Measurements from ENCODE around the gene JAKMIP1.
A peak's percentile ranks its signal among the peaks of the same experiment; 100 is the strongest.

Gene JAKMIP1

DNA sequence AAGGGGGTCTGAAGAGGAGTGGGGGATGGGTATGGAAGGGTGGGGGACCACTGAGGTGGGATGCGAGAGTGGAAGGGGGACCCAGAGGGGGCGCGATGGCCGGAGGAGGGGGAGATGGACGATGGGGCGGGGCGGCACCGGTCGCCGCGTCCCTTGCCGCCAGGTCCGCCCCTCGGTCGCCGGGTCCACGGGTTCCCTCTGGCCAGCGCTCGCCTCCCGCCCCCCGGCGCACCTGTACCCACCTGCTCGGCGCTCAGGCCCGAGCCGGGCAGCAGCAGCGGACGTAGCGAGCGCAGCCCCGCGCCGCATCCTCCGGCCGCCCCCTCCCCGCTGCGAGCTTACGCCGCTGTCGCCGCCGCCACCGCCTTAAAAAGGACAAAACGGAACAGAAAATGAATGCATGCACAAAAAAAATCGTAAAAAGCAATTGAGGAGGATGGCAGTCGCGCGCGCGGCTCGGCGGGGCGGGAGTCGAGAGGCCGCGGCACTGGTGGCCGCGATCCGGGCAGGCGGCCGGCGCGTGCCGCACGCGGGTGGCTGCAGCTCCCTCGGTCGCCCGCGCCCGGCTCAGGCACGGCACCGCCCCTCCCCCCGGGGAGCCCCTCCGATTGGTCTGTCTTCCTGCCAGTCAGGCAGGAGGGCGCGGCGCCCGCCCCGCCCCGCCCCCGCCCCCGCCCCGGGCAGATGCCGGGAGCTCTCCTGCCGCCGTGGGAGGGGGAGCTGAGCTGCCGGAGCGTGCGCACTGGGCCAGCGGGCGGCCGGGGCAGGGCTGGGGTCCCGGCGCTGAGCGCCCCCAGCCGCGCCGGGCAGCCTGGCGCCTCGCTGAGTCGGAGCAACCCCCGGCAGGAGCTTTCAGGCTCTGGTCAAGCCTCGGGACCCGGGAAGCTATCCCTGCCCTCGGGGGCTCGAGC, at the start of gene JAKMIP1:
Gene JAKMIP1 (minus strand): TSS at position 539 of the 911 bp plus-strand sequence. CDS start 87,699 bp downstream, outside the sequence.
- DNase-seq (ENCODE audit: low read depth in 2 of 2), result peak; percentile 11 to 22

DNA sequence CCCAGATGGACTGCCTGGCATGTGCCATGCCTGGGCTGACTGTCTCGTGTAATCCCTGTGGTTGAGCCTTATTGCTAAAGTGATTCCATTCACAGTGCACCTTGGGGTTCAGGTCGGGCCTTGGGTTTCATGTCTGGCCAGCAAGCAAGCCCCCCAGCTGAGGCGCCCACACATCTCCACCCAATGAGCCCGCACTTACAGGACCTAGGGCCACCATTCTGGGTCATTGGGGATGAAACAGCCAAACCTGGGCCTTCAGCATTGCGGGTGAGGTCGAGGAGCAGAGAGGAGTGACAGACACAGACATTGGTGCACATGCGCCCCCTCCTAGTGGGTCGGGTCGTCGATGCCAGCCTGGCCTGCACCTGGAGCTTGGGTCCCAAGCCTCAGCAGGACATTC, 48.0 kb upstream of the JAKMIP1 start:
- DNase-seq (ENCODE audit: low read depth in 2 of 2), result no peak

DNA sequence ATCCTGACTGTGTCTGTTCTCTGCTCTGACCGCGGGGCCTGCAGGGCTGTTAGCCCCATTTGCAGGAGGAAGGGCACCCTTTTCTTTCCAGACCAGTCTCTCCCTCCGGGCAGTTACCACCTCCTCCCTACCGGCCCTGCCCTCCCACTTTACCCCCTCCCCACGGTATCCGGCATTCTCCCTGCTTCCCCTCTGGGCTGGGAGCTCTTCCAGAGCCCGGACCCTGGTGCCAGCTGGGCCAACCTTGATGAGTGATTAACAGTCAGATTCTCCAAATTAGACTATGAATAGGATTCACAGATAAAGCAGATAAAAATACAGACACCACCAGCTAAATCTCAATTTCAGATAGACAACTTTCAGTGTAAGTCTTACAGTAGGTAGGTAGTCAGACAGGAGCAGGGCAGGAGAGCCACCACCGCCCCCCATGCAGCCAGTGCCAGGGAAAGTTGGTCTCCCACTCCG, 45.9 kb upstream of the JAKMIP1 start:
- DNase-seq (ENCODE audit: low read depth in 2 of 2), result no peak

DNA sequence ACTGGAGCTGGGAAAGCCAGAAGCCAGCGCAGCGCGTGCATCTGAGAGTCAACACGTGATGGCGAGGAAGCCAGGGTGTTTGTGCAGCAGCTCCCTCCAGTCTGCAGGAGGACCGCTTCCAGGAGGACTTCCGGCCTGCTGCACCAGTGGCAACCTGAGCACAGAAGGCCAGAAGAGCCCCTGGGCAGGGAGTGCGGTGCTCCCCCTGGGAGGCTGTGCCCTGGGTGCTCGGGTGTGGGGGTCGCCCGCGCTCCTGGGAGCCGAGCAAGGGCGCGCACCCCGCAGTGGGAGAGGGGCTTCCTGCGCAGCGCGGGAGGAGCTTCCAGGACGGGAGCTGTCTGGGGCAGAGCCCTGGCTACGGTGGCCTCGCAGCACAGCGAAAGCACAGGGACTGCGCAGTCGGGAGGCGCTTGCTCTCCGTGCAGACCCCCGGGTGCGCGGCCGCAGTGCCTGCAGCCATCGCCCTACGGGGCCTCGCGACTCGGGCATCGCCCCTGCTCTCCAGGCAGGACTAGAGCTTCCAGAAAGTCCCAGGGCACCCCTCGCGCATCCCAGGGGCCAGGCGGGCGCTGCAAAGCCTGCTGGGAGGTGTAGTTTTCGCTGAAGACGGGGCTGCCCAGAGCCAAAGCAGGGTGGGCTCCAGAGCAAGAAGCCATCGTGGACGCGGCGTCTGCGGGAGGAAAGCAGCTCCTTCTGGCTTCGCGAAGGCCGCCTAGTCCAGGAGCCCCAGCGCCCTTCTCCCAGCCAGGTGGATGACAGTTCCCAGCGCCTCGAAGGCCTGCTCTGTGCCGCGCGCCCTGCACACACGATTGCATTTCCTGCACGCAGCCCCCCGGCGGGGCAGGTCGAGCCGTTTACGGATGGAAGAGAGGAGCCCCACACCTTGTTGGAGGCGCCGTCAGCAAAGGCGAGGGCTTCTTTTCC, 45.2 kb upstream of the JAKMIP1 start:
- no peak for DNase-seq (ENCODE audit: low read depth in 2 of 2)

DNA sequence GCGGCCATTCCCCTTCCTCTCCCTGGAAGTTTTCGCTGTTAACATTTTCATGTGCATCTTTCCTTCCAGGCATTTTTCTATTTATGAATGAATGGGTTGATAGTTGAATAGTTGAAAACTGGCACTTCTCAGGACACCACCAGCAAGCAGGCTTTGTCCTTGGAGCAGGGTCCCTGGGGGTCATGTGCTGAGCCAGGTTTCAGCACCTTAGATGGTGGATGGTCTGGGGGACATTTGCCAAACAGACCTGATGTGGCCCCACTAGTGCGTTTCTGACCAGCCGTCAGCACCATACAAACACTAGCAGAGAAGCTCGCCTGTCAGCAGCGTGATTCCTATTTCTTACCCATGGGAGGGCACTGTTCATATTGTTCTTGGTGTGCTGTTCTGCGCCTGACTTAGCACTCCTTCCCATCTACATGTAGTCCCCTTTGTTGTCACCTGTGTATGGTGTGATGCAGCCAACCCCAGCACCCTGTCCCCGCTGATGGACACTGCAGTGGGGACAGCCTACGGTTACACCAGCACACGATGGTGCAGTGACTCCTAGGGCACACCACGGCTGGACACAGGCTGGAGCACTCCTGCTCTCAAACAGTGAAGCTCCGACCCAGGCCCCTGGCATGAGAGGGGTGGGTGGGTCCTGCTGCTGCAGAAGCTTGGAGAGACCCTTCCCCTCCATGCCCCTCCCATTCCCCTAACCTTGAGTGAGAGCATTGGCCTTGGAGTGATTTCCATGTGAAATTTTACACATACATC, 42.1 kb upstream of the JAKMIP1 start:
- DNase-seq (ENCODE audit: low read depth in 2 of 2), result no peak

DNA sequence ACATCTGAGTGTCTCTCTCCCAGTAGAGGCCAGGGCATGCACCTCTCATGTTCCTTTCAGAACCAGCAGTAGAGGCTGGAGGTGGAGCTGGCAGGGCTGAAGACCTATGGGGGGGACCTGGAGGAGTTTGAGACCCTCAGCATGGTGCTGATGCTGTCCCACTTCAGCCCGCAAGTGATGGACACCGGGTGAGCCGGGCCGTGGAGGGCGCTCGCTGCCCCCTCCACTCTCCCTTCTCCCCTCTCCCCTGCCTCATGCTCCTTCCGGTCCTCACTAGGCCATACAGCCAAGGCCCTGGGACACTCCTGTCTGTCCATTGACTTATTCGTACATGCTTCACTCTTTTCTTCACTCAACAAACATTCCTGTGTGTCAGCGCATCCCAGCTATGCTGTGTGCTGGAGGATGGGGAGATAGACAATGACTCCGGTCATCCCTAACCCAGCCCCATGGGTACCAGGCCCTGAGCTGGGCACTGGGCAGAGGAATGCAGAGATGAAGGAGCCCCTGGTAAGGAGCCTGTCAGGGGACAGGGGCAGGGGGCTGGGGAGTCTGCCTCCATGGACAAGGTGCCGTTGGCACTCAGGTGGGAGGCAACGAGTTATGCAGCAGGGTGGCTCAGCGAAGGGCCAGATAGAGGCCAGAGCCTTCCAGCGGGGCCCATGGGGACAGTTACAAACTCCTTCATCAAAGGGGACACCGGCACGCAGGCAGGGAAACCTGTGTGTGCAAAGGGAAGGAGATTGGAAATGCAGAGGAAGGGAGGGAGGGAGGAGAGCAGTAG, 40.9 kb upstream of the JAKMIP1 start:
- no peak for DNase-seq (ENCODE audit: low read depth in 2 of 2)

DNA sequence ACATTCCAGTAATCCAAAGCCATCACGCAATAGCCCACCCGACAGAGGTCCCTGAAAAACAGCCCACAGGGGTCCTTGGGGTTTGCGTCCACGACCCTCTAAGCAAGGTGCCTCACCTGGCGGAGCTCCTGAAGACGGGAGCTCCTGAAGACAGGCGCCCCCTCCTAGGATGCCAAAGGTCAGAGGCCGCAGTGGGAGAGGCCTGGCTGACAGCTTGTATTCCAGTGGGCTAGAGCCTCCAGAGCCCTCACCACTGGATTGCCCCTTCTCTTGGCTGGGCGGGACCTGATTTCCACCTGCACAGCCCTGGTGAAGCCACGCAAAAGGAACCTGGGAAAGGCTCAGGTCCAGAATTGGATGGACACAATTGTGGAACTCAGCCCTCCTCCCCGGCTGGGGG, 39.6 kb upstream of the JAKMIP1 start:
- no peak for DNase-seq (ENCODE audit: low read depth in 2 of 2)

DNA sequence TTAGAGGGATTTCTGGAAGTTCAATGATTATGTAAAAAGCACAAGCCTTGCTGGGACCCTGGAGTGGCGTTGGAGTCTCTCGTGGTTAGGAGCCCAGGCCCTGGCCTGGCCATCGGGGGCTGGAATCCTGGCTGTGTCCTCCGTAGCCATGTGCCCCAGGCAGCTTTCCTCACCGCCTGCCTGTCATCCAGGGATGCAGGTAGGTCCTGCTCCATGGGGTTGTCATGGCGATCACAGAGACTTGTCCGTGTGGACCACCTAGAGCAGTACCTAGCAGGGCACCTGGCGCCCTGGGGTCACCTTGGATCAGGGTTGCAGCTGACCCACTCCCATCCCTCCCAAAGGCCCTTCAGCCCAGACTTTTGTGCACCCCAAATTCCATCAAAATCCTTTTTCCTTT, 39.1 kb upstream of the JAKMIP1 start:
- no peak for DNase-seq (ENCODE audit: low read depth in 2 of 2)

DNA sequence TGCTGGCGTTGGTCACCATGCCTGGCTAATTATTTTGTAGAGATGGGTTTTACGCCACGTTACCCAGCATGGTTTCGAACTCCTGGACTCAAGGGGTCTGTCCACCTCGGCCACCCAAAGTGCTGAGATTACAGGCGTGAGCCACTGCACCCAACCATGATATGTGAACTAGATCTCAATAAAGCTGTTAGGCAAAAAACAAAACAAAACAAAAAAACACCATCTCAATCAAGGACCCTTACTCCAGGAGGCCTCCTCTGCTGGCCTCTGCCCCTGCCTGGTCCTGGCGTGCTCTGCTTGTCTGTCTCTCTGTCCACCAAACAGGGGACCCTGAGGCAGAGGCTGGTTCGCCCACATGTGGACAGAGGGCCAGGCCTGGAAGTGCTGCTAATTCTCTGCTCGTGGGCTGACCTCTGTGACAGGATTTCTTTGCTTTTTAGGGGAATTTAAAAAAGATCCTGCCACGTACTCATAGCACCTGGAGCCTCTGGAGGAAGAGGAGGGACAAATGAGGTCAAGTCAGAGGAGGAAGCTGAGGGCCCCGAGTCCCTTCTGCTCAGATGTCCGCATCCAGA, 36.6 kb upstream of the JAKMIP1 start:
- no peak for DNase-seq (ENCODE audit: low read depth in 2 of 2)

DNA sequence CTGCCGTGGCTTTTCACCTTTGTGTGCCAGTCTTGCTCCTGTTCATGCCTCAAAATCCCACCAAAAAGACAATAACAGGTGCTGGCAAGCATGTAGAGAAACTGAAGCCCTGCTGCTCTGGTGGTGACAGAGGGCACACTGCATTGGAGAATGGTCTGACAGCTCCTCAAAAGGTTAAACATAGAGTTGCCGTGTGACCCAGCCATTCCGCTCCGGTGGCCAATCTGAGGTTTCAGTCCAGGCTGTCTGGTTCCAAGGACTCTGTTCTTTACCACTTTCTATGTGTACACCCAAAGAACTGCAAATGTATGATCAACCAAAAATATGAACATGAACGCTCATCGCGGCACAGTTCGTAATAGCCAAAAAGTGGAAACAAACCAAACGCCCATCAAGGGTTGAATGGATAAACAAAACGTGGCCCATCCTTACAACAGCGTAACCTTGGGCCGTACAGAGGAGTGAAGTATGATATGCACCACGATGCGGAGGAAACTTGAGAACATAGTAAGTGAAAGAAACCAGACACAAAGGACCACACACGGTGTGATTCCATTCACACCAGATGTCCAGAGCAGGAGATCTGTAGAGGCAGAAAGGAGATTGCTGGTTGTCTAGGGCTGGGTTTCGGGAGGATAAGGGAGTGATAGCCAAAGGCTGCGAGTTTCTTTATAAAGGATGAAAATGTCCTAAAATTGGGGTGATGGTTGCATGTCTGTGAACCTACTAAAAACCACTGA, 35.7 kb upstream of the JAKMIP1 start:
- DNase-seq (ENCODE audit: low read depth in 2 of 2), result no peak

DNA sequence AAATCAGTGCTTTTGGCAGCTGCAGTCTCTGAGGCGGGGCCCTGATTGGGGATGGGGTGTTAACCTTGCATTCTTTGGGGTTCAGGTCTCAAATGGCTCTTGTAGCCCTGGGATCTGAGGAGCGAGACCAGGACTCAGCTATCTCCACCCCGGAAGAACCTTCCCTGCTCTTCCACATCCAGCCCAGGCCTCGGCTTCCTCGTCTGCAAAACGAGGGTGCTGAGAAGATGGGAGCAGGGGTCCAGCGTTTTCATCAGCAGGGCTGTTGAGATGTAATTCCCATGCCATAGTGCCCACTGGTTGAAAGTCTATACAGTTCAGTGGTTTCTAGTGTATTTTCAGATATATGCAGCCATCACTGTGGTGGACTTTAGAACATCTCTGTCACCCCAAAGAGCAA, 34.7 kb upstream of the JAKMIP1 start:
- DNase-seq (ENCODE audit: low read depth in 2 of 2), result no peak

DNA sequence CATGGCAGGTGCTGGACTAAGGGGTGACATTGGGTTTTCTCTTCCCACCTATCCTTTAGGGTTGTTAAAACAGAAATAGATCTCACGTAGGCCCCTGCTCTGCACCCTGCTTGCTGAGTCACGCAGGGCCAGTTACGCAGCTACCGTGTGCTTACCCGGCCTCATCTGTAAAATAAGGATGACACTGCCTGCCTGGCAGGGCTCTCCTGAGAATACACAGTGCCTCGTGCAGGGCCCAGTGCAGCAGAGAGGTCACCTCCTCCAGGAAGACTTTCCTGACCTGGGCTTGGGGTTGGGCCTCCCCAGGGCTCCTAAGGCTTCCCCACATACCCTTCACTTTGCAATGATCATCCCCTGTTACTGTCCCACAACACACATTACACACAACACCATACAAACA, 33.6 kb upstream of the JAKMIP1 start:
- DNase-seq (ENCODE audit: low read depth in 2 of 2), result no peak

DNA sequence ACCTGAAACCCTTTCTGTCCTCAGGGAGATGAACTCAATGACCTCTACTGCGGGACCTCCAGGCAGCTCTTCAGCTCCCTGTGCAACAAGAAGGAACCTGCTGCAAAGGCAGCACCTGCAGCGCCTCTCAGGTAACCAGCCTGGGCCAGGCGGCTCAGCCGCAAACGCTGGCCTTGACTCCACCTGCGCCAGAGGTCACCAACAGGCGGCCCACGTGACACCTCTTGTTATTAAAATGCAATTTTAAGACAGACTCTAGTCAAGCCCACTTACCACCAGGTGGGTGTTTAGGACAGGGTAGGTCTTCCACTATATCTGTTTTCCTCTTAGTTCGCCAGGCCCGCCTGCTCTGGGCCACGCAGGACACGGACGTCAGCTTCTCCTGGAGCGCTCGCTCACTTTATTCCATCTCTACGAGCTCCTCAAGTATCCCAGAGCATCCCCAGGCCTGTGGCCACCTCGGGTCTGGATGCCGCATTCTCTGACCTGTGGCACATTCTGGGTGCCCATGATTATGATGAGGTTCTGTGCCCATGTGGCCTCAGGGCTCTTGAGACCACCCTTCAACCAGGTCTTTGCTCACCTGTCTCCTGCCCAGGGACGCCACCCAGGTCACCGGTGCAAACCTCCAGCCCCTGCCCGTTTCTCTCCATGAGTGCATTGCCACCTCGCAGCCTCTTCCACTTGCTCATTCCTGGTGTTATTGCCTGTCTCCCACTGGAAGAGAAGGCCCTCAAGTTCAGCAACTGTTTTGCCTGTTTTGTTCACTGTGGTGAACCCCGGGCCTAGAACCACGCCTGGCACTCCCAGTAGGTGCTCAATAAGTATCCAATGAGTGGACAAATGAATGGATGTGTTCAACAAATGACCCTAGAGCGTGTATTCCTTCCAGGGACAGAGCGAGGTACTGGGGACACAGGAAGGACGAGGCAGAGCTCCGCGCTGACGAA, 32.8 kb upstream of the JAKMIP1 start:
- DNase-seq (ENCODE audit: low read depth in 2 of 2), result no peak

DNA sequence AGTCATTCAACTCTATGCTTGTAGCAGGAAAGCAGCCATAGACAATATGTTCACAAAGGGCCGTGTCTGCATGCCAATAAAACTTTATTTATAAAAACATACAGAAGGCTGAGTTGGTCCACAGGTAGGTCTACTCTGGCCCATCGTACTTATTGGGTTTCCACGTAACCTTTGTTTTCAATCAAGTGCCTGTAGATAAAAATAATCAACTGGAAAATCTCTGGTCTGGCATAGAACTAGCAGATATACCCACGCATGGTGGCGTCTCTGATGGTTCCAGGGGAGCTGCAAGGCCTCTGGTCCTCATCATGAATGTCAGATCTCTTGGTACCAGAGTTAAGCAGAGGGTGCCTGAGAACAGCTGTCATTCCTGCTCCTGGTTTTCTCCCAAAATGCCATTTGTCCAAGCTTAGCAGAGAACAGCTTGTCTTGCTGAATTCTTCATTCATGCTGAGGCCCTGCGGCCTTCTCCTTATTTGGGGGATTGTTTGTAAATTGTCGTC, 31.4 kb upstream of the JAKMIP1 start:
- no peak for DNase-seq (ENCODE audit: low read depth in 2 of 2)

DNA sequence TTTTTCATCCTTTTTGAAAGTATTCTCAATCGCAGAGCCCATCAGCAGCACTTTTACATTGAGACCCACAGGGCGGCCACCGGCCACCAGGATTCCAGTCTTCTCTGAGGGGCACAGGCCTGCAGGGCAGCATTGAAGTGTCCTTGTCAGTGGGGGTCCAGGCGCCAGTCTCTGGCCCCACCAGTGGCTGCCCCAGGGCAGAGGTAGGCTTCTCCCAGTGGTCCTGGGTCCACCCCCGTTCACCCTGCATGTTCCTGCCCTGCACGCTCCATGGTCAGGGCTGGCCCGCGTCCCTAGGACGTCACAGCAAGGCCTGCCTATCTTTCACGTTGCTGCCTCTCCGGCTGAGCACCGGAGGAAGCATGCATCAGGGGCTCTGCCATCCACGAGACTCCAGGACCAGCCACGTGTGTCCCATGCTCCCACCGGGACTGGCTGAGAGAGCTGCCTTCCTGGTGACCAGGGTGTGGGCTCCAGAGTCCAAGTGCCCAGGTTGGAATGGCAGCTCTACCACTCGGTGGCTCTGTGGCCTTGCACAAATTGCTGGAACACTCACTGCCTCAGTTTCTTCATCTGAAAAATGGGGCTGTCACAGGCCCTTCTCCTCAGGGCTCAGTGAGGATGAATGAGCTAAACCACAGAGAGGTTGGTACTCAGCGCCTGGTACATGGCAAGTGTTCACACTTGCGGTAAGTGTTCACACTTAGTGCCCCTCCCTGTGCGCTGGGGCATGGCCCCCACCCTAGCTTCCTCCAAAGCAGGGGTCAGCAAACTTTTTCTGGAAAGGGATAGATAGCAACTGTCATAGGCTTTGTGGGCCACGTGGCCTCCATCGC, 30.7 kb upstream of the JAKMIP1 start:
- DNase-seq (ENCODE audit: low read depth in 2 of 2), result no peak

DNA sequence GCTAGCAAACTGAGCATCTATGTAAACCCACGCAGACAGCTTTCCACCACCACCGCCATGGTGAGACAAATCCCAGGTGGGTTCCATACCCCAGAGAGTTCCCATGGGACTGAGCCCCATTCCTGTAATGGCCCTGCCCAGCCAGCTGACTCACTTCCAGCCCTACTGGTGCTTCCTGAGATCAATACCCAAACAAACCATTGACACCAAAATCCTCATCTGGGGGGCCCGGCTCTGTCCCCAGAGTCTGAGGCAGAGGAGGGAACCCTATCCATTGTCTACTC, 30.1 kb upstream of the JAKMIP1 start:
- no peak for DNase-seq (ENCODE audit: low read depth in 2 of 2)

DNA sequence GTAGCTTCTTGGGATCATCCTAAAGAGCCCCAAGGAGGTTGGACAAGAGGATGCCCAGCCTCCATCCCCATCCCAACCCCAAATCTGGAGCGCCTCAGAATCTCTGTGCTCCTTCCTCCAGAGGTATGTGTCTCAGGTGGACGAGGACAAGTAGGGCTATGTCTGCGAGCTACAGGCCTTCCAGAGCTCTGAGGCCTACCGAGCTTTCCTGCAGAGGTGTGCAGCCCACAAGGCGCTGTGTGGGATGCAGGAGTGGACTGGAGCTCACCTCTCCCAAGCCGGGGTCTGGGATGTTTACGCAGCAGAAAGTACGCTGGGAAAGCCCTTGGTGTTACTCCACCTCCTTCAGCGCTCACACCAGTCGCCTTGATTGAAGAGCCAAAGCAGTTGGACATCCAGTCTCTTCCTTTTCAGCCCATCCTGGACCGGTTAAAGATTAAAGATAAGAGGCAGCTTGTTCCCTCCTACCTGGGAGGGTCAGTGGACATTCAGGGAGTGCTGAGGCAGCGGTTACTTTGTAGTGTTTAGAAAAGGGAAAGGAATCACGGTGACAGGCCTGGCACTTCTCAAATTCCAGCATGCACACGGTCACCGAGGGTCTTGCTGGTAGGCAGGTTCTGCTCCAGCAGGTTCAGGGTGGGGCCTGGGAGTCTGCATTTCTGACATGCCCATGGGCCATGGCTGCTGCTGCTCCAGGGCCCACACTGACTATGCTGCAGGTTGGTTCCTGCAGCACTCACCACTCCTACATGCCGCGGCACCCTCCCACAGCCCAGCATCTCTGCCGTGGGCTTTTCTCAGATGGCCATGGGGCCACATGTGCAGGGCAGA, 29.5 kb upstream of the JAKMIP1 start:
- DNase-seq (ENCODE audit: low read depth in 2 of 2), result no peak

Measured in fibroblast of skin of left biceps (primary cell).